ENCODE results near the gene PARP8.
"Not testable (repeated sequence)": the region's sequence is repeated elsewhere in the genome, so short reads cannot be mapped to it uniquely, and the experiment has no call there.

The PARP8 gene

GRCh38 chr5:50666261-50667022 is at the start of gene PARP8:
Gene PARP8, plus strand, starts transcription at chr5:50666637. Its CDS starts 459 bp downstream, at chr5:50667096.
- DNase-seq (ENCODE audit: low spot score) = peak; percentile 41

GRCh38 chr5:50623666-50624065 is 42.8 kb upstream of the PARP8 start:
- DNase-seq (ENCODE audit: low spot score) = no peak

DNA sequence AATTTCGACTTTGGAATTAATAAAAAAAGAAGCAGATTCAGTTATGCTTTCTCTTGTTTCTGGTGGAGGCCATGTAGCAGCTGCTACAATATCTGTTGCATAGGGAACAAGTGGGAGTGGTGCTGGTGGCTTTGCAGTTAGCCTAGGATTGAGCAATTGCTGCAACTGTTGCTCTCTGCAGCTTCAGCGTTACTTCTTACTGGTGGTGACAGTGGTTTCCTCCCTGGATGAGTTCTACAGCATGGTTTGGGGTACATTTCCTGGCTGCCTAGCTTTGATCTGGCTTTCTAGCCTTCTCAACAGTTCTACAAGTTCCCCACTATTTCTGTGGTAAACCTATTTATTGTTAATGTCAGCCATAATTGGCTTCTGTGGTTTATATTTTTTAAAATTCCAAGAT is 31.6 kb upstream of the PARP8 start:
- DNase-seq (ENCODE audit: low spot score) = peak; percentile 53

- not testable (repeated sequence) for DNase-seq (ENCODE audit: low spot score)
Measured at GRCh38 chr5:50637576-50637975, 28.9 kb upstream of the PARP8 start.

GRCh38 chr5:50646591-50646990 is 19.8 kb upstream of the PARP8 start:
- no peak for DNase-seq (ENCODE audit: low spot score)

DNA sequence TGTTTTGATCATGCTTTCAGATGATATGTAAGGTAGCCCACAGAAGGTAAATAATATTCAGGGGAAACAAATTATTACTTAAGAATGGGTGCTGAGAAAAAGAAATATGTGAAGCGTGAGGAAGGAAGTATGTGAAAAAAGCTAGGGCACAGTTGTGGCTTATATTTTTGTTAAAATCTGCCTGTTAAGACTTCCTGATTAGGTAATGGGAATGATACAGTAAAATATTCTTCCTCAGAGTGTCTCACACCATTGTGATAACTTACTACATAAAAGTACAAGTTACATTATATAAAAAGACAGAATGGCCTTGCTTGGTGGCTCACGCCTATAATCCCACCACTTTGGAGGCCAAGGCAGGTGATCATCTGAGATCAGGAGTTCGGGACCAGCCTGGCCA is 18.7 kb upstream of the PARP8 start:
- no peak for DNase-seq (ENCODE audit: low spot score)

DNA sequence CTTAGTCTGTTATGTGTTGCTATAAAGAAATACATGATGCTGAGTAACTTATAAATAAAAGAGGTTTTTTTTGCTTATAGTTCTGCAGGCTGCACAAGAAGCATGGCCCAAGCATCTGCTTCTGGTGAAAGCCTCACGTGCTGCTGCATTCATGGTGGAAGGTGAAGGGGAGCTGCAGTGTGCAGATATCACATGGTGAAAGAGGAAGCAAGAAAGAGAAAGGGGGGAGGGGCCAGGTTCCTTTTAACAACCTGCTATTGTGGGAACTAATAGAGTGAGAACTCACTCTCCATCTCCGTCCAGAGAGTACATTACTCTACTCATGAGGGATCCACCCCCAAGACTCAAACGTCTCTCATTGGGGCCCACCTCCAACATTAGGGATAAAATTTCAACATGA is 12.5 kb upstream of the PARP8 start:
- DNase-seq (ENCODE audit: low spot score) = no peak

GRCh38 chr5:50655067-50655809 is 11.2 kb upstream of the PARP8 start:
- no peak for DNase-seq (ENCODE audit: low spot score)

- DNase-seq (ENCODE audit: low spot score) = no peak
Measured at GRCh38 chr5:50655810-50656205, 10.6 kb upstream of the PARP8 start.

GRCh38 chr5:50657044-50657443 is 9.4 kb upstream of the PARP8 start:
- no peak for DNase-seq (ENCODE audit: low spot score)

DNA sequence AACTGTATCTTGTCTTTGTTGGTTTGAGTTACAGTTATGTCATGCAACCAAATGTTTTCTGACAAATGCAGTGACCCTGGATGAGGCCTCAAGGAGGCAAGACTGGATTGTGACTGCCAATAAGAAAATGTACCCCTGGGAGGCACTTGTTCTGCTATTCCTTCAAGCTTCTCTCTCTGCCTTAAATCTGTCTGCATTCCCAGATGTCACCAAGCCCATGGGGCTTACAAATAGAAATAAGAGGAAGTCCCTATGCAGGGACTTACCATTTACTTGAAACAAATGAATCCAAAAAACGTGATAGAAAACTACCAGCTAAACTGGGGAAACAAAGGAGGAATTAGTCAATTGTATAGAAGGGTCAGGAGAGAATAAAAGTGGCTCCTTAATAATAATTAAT is 8.2 kb upstream of the PARP8 start:
- DNase-seq (ENCODE audit: low spot score) = no peak

- no peak for DNase-seq (ENCODE audit: low spot score)
Measured at GRCh38 chr5:50663636-50664035, 2.8 kb upstream of the PARP8 start.

DNA sequence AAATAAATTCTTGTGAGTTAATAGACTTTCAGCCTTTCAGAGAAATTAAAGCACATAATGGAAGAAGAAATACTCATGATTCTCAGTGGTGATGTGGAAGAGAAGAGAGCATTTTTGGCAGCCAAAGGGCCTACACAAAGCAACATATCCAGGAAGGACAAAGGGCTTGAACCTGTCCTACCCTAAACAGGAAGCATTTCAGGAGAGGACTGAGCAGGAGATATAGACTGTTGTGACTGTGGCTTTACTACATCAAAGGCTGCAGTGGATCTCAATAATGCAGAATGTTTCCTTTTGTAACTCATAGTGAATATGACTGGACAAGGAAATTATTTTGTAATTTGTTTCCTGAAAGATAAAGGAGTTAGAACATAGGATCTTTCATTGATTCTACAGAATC is 1.3 kb upstream of the PARP8 start:
- no peak for DNase-seq (ENCODE audit: low spot score)

GRCh38 chr5:50665761-50666202 is 655 bp upstream of the PARP8 start:
- DNase-seq (ENCODE audit: low spot score) = peak; percentile 52

- no peak for DNase-seq (ENCODE audit: low spot score)
Measured at GRCh38 chr5:50667023-50667652, 701 bp downstream of the PARP8 start.

GRCh38 chr5:50667653-50668595 is 1.5 kb downstream of the PARP8 start:
- DNase-seq (ENCODE audit: low spot score) = peak; percentile 87

DNA sequence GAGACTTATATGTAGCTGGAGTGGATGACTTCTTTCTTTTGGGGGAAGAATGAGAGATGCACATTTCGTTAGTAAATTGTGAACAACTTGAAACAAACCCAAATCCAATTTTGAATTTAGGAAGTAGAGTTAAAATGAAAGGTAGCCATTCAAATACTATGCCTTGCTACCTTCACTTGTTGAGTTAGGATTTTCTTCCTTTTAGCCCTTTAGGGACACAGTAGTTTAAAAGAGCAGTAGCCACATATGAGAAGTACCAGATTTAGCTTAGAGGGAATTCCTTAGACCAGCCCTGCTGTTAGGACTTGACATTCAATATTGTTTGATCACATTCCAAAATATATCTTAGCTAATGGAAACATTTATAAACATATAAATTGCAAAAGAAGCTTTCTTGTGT is 2.2 kb downstream of the PARP8 start:
- DNase-seq (ENCODE audit: low spot score) = not testable (repeated sequence)

DNA sequence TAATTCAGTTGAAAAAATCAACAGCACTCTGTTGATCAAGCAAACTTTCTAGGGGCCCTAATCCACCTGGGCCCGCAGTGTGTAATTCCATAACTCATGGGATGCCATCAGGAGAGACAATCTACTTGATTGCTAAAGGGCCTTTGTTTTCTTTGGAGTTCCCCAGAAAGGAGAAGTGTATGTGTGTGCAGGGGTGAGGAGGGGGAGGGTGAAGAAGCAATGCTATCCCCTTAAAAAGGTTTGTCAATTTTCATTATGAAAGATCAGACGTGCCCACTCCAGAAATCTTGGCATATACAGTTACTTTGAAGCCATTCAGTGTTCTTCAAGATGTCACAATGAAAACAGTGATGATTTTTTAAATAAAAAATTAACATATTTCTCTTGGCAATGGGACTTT is 6.2 kb downstream of the PARP8 start:
- no peak for DNase-seq (ENCODE audit: low spot score)

GRCh38 chr5:50673444-50673843 is 7.0 kb downstream of the PARP8 start:
- DNase-seq (ENCODE audit: low spot score) = not testable (repeated sequence)

GRCh38 chr5:50675385-50675784 is 8.9 kb downstream of the PARP8 start:
- no peak for DNase-seq (ENCODE audit: low spot score)

- DNase-seq (ENCODE audit: low spot score) = not testable (repeated sequence)
Measured at GRCh38 chr5:50679554-50679953, 13.1 kb downstream of the PARP8 start.

DNA sequence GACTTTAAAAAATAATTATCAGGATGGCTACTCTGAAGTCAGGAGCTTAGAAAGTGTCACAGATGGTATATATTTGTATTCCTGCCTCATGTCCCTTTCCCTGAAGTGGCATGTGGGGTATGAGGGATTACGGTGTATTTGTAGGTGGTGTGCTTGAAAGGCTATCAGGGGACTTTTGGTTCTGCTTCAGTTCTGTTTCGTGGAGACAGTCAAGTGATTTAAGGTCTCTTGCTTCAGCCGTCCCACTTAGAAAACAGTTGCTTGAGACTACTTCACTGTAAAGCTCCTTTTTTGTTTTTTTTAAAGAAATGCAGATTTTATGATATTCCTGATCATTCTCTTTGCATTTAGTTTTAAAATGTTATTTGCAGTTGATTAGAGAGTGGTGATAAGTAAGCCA is 18.3 kb downstream of the PARP8 start:
- DNase-seq (ENCODE audit: low spot score) = no peak
